Measurements from ENCODE around the gene TULP3. TPM values are rescaled to one million over a fixed set of nuclear protein-coding genes. Genes with fewer than 3 reads are reported as not detected.

TULP3 gene
- total and polyA plus RNA-seq, 2 donors (not counting 3 experiments of a cell fraction or from before 2014, with no cell fraction given) = 30.8 to 31.0 TPM

GRCh38 chr12:2877047-2877952 lies 13.4 kb upstream of the TULP3 start, which contains the start of the genes FOXM1 and RHNO1:
Gene FOXM1, minus strand, starts transcription at chr12:2877174. Its CDS starts 2,696 bp downstream, at chr12:2874478.
Gene RHNO1, plus strand, starts transcription at chr12:2877223. Its CDS starts 8,144 bp downstream, at chr12:2885367.
- Histone ChIP-seq H3K9me3 (replicated peaks; ENCODE audit: control insufficient read depth, insufficient read depth, low read length) (no peaks in the 10 kb centered on the region), H3K27me3 (ENCODE audit: control insufficient read depth in 2 of 2, insufficient read depth in 2 of 2, low read length in 2 of 2) (no peaks in the 10 kb centered on the region), H3K79me2 (ENCODE audit: control insufficient read depth, insufficient read depth, low read length) (peaks cover 77% of the 10 kb centered on the region), H4K20me1 (replicated peaks; ENCODE audit: control insufficient read depth, extremely low read depth, insufficient read depth, low read length) (no peaks in the 10 kb centered on the region), H3K27ac (ENCODE audit: insufficient read depth, low read depth, low read length) (peak within 1 kb of the TSS; percentile 88), H3K4me1 (ENCODE audit: control insufficient read depth, extremely low read depth, insufficient read depth, low read length) (peaks cover 17% of the 10 kb centered on the region), H3K9me1 (replicated peaks; ENCODE audit: control insufficient read depth, extremely low read depth, insufficient read depth, low read length) (no peaks in the 10 kb centered on the region), H3K4me2 (ENCODE audit: insufficient read depth, low read length) (peak within 1 kb of the TSS; percentile 79), H3K4me3 (replicated peaks in 1 of 3; ENCODE audit: insufficient read depth in 1 of 3, low read depth in 1 of 3, low read length in 3 of 3) (peak within 1 kb of the TSS; percentile 56 to 99 (median 99)), H2AFZ (ENCODE audit: low read depth, low read length) (peak within 1 kb of the TSS; percentile 99), H3K36me3 (ENCODE audit: control insufficient read depth in 2 of 2, extremely low read depth in 1 of 2, insufficient read depth in 2 of 2, low read length in 2 of 2) (no peaks in the 10 kb centered on the region), H3K9ac (replicated peaks; ENCODE audit: extremely low read depth, insufficient read depth, low read length) (peak within 1 kb of the TSS; percentile 97)
- peak; percentile 90 for DNase-seq (ENCODE audit: low read depth, low spot score)
- ChIA-PET CTCF (interaction anchor here (0.9 to 2.9 kb wide), 14 partner anchors 8 to 165 kb away, joined by 3 to 21 read pairs (median 6); partner anchors contain the start of genes TEX52 and TULP3), POLR2A (interaction anchor here (0.6 to 0.8 kb wide), 2 partner anchors 13 to 29 kb away, joined by 3 to 5 read pairs; partner anchors contain the start of gene TULP3)
- TF ChIP-seq FOS (IDR thresholded peaks at IDR 0.05; ENCODE audit: borderline replicate concordance, insufficient read depth, low read length) (no peak), GATA2 (IDR thresholded peaks at IDR 0.05; ENCODE audit: insufficient read depth, insufficient read length, low read depth, low read length) (no peak), MAX (IDR thresholded peaks at IDR 0.05; ENCODE audit: insufficient read depth, insufficient read length) (peak; percentile 94), EZH2 (IDR thresholded peaks at IDR 0.05; ENCODE audit: borderline replicate concordance, low read depth, low read length, severe bottlenecking) (no peak), MYC (IDR thresholded peaks at IDR 0.05; ENCODE audit: low read depth, low read length) (no peak), POLR2AphosphoS5 (IDR thresholded peaks at IDR 0.05; ENCODE audit: insufficient read depth, low read depth, low read length) (peak; percentile 83), JUN (IDR thresholded peaks at IDR 0.05; ENCODE audit: borderline replicate concordance, insufficient read depth, insufficient read length, low read depth) (no peak), POLR2A (IDR thresholded peaks at IDR 0.05; ENCODE audit: low read depth, low read length) (peak; percentile 81), CTCF (IDR thresholded peaks at IDR 0.05; ENCODE audit: extremely low read depth in 1 of 2, insufficient read depth in 1 of 2, low read depth in 1 of 2, low read length in 2 of 2) (peak in 1 of 2 donors; percentile 24)
- BruUV-seq (replicated peaks) = TSS peak; percentile 78
- intact Hi-C loops (cut with micrococcal nuclease) (loop anchor here (1.0 to 2.0 kb wide), 3 partner anchors 13 to 157 kb away; partner anchors contain the start of gene TULP3), dilution Hi-C loops (cut with MboI; ENCODE audit: extremely low pct_ligation_motif_present, low sequenced_read_pairs) (no loop called here)
- FAIRE-seq = peak; percentile 87

Measured in endothelial cell of umbilical vein (primary cell).